ENCODE measurements around the gene PLEKHH1.
"Not testable (repeated sequence)": the region's sequence is repeated elsewhere in the genome, so short reads cannot be mapped to it uniquely, and the experiment has no call there.

PLEKHH1 gene

DNA sequence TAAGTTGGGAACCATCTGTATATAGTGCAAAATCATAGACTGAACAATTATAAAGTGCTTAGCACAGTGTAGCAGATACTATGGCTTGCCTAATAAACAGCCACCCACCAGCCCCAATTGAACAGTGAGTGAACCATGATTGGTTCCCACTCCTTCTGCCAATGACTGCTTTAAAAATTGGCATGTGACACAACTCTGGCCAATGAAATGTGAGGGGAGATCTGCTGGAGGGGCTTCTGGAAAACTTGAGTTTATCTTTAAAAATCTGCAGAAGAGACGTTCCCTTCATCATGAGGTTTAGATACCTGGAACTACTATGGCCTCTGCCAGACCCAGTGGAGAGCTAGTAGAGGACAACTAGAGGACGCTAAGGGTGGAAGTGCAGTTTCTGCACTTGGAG, 62.3 kb downstream of the PLEKHH1 start:
- H3K4me3 ChIP-seq (ENCODE audit: low read length) = no peak overlapping the region
- H3K27me3 ChIP-seq (ENCODE audit: control insufficient read depth, insufficient read depth, low read length) = no peaks in the 10 kb centered on the region
- no peaks in the 10 kb centered on the region for H3K9me3 ChIP-seq (replicated peaks; ENCODE audit: low read length)
- no peak overlapping the region for H3K4me2 ChIP-seq (ENCODE audit: low read length)
- H3K4me1 ChIP-seq (ENCODE audit: control insufficient read depth, insufficient read depth, low read length) = peaks cover 6% of the 10 kb centered on the region
- H3K36me3 ChIP-seq (ENCODE audit: insufficient read depth, low read length) = peaks cover 4% of the 10 kb centered on the region
- no peak overlapping the region for H3K9ac ChIP-seq (ENCODE audit: low read depth, low read length)

DNA sequence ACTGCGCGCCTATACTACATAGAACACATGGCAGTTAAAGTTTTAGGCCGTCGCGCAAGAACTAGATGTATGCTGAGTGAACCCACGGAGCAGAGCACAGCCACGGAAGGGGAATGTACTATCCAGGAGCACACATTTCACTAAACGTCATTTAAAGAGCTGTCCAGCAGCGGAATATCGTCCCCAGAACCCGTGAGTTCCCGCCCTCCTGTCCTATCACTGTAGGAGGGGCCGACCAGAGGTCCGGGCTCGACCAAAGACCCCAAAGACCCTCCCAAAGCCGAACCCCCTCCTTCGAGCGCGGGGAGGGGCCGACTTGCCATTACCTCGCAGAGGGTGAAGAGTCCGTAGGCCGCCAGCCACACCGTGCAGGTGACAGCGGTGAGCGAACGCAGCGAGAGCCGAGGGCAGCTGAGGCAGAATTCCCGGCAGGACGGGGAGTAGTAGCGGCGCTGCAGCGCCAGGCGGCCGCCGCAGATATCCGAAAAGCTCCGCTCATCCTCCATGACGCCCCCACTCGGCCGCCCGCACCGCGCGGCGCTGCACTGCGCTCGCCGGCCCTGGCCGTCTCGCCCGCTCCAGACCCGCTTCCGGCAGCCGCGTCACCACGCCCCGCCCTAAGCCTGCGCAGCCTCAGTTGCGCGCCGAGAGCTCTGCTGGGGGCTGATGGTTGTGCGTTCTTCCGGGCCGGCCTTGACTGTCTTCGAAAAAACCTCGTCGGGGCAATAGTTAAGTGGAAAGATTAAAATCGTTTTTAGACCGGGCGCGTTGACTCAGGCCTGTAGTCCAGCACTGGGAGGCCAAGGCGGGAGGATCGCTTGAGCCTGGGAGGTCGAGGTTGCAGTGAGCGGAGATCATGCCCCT, 66.8 kb downstream of the PLEKHH1 start, which contains the start of gene PIGH:
TSS of gene PIGH (minus strand) at position 571 of the 864 bp plus-strand sequence. CDS start at position 506, 65 bp downstream.
- peak within 1 kb of the TSS; percentile 82 for H3K4me2 ChIP-seq (ENCODE audit: low read length)
- H3K36me3 ChIP-seq (ENCODE audit: insufficient read depth, low read length) = no peaks in the 10 kb centered on the region
- H3K4me1 ChIP-seq (ENCODE audit: control insufficient read depth, insufficient read depth, low read length) = peaks cover 7% of the 10 kb centered on the region
- peak within 1 kb of the TSS; percentile 70 for H3K9ac ChIP-seq (ENCODE audit: low read depth, low read length)
- H3K9me3 ChIP-seq (replicated peaks; ENCODE audit: low read length) = no peaks in the 10 kb centered on the region
- no peaks in the 10 kb centered on the region for H3K27me3 ChIP-seq (ENCODE audit: control insufficient read depth, insufficient read depth, low read length)
- peak within 1 kb of the TSS; percentile 87 for H3K4me3 ChIP-seq (ENCODE audit: low read length)

DNA sequence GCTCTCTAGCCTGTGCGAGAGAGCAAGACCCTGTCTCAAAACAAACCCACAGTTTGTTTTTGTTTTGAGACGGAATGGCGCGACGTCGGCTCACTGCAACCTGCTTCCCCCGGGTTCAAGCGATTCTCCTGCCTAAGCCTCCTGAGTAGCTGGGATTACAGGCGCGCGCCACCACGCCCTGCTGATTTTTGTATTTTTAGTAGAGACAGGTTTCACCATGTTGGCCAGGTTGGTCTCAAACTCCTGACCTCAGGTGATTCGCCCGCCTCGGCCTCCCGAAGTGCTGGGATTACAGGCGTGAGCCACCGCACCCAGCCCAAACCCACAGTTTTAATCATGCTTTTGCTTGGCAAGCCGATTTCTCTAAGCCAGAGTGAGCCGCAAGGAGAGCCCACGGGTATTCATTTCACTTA, 67.5 kb downstream of the PLEKHH1 start:
- H3K27me3 ChIP-seq (ENCODE audit: control insufficient read depth, insufficient read depth, low read length); H3K9me3 ChIP-seq (replicated peaks; ENCODE audit: low read length); H3K36me3 ChIP-seq (ENCODE audit: insufficient read depth, low read length); H3K4me1 ChIP-seq (ENCODE audit: control insufficient read depth, insufficient read depth, low read length): not testable (repeated sequence)
- Histone ChIP-seq H3K9ac (ENCODE audit: low read depth, low read length) (peak overlapping the region; percentile 70), H3K4me3 (ENCODE audit: low read length) (peak overlapping the region; percentile 87), H3K4me2 (ENCODE audit: low read length) (peak overlapping the region; percentile 82)

DNA sequence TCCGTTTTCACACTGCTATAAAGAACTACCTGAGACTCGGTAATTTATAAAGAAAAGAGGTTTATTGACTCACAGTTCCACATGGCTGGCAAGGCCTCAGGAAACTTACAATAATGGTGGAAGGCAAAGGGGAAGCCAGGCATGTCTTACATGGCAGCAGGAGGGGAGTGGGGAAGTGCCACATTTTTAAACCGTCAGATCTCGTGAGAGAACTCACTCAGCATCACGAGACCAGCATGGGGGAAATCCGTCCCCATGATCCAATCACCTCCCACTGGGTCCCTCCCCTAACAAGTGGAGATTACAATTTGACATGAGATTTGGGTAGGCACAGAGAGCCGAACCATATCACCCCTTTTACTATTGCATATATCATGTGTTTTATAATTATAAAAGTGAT, 69.0 kb downstream of the PLEKHH1 start:
- no peaks in the 10 kb centered on the region for H3K9me3 ChIP-seq (replicated peaks; ENCODE audit: low read length)
- peaks cover 7% of the 10 kb centered on the region for H3K4me1 ChIP-seq (ENCODE audit: control insufficient read depth, insufficient read depth, low read length)
- H3K9ac ChIP-seq (ENCODE audit: low read depth, low read length) = no peak overlapping the region
- no peaks in the 10 kb centered on the region for H3K36me3 ChIP-seq (ENCODE audit: insufficient read depth, low read length)
- peaks cover 2% of the 10 kb centered on the region for H3K27me3 ChIP-seq (ENCODE audit: control insufficient read depth, insufficient read depth, low read length)
- H3K4me3 ChIP-seq (ENCODE audit: low read length) = no peak overlapping the region
- no peak overlapping the region for H3K4me2 ChIP-seq (ENCODE audit: low read length)

DNA sequence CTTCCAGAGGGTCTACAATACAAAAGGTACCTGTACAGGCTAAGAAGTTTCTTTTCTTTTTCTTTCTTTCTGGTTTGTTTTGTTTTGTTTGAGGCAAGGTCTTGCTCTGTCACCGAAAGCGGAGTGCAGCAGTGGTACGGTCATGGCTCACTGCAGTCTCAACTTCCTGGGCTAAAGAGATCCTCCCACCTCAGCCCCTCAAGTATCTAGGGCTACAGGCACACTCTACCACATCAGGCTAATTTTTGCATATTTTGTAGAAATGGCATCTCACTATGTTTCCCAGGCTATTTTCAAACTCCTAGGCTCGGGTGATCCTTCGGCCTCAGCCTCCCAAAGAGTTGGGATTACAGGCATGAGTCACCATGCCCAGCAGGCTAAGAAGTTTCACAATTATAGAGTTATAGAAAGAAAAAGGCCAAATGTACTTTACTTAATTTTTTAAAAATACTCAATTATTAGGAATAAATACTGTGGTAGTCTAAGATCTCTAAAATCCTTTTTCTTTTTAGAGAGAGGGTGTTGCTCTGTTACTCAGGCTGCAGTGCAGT, 70.0 kb downstream of the PLEKHH1 start:
- Histone ChIP-seq H3K4me1 (ENCODE audit: control insufficient read depth, insufficient read depth, low read length) (peaks cover 7% of the 10 kb centered on the region), H3K4me3 (ENCODE audit: low read length) (no peak overlapping the region), H3K36me3 (ENCODE audit: insufficient read depth, low read length) (no peaks in the 10 kb centered on the region), H3K9me3 (replicated peaks; ENCODE audit: low read length) (no peaks in the 10 kb centered on the region), H3K9ac (ENCODE audit: low read depth, low read length) (no peak overlapping the region), H3K4me2 (ENCODE audit: low read length) (no peak overlapping the region), H3K27me3 (ENCODE audit: control insufficient read depth, insufficient read depth, low read length) (peaks cover 6% of the 10 kb centered on the region)

DNA sequence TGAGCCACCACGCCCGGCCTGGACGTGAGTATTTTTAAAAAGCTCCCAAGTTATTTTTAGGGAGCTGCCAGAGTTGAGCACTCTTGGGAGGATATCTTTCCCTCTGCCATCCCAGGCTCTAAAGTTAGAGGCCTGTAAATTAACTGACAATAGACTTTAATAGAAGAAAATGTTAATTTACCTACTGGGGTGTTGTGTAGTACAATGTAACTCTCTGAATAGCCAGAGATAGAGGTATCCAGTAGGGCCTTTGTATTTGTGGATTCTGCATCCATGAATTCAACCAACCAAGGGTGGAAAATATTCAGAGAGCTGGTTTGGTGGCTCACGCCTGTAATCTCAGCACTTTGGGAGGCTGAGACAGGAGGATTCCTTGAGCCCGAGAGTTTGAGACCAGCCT, 74.6 kb downstream of the PLEKHH1 start:
- Histone ChIP-seq H3K4me3 (ENCODE audit: low read length) (no peak overlapping the region), H3K36me3 (ENCODE audit: insufficient read depth, low read length) (no peaks in the 10 kb centered on the region), H3K4me2 (ENCODE audit: low read length) (no peak overlapping the region), H3K9me3 (replicated peaks; ENCODE audit: low read length) (no peaks in the 10 kb centered on the region), H3K4me1 (ENCODE audit: control insufficient read depth, insufficient read depth, low read length) (no peaks in the 10 kb centered on the region), H3K9ac (ENCODE audit: low read depth, low read length) (no peak overlapping the region), H3K27me3 (ENCODE audit: control insufficient read depth, insufficient read depth, low read length) (peaks cover 38% of the 10 kb centered on the region)

DNA sequence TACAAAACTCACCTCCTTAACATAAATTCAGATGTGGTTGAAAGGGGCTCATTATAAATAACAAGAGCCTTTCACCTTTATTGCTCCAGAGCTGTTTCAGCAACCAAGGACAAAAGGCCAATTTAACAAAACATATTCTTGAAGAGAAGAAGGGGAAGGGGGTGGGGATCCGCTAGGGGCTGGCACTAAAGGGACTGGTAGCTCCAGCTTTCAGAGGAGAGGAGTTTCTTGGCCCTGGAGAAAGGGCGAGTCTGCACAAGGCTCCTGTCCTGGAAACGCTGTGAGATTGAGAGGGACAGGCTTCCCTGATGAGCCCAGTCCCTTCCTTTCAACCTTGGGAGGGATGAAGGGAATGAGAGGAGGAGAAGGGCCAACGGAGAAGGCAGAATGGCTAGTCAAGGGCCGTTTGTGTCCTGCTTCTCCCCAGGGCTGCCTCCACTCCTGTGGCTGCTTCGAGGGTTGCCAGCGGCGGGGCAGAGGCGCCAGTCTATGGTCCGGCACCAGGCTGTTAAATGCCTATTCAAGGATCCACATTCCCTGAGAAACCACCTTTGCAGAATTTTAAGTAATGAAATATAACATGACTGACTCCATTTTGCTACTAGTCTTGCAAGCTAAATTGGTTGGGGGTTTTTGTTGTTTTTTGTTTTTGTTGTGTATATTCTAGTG, 76.7 kb downstream of the PLEKHH1 start:
- Histone ChIP-seq H3K4me1 (ENCODE audit: control insufficient read depth, insufficient read depth, low read length) (no peaks in the 10 kb centered on the region), H3K4me3 (ENCODE audit: low read length) (no peak overlapping the region), H3K4me2 (ENCODE audit: low read length) (no peak overlapping the region), H3K36me3 (ENCODE audit: insufficient read depth, low read length) (no peaks in the 10 kb centered on the region), H3K9me3 (replicated peaks; ENCODE audit: low read length) (no peaks in the 10 kb centered on the region), H3K9ac (ENCODE audit: low read depth, low read length) (no peak overlapping the region), H3K27me3 (ENCODE audit: control insufficient read depth, insufficient read depth, low read length) (peaks cover 54% of the 10 kb centered on the region)

DNA sequence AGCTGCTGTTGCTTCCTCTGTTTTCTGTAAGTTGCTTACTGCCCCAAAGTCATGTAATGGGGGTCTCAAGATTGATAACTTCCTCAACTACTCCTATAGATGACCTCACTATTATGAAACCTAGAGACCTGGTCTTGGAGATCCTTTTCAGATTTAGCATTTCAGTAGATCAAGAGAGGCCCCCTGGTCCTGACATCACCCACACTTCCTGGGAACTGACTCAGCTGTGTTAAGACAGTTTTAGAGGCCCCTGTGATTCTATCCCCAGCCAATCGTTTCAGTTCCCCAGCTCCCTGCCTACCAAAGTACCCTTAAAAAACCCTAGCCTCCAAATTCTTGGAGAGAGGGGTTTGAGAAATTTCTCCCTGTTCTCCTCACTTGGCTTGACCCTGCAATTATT, 77.4 kb downstream of the PLEKHH1 start:
- H3K36me3 ChIP-seq (ENCODE audit: insufficient read depth, low read length) = no peaks in the 10 kb centered on the region
- H3K4me2 ChIP-seq (ENCODE audit: low read length) = no peak overlapping the region
- H3K9me3 ChIP-seq (replicated peaks; ENCODE audit: low read length) = no peaks in the 10 kb centered on the region
- H3K27me3 ChIP-seq (ENCODE audit: control insufficient read depth, insufficient read depth, low read length) = peaks cover 59% of the 10 kb centered on the region
- H3K9ac ChIP-seq (ENCODE audit: low read depth, low read length) = no peak overlapping the region
- no peak overlapping the region for H3K4me3 ChIP-seq (ENCODE audit: low read length)
- no peaks in the 10 kb centered on the region for H3K4me1 ChIP-seq (ENCODE audit: control insufficient read depth, insufficient read depth, low read length)

DNA sequence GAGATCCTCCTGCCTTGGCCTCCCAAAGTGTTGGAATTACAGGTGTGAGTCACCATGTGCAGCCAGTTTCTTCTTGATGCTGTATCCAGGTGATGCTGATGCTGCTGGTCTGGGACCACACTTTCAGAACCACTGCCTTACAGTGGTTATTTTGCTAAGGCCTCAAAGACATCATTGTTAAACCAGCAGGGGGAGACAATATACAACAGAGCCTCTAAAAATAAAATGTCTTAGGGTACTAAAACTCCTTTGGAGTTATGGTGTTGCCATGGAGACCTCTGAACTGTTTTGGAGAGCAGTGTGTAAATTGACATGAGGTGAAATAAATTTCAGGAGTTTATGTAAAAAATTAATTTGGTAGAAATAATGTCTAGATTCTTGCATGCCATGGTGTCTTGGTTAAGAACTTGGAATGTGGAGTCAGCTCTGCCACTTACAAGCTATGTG, 85.5 kb downstream of the PLEKHH1 start:
- peak overlapping the region; percentile 44 for H3K9ac ChIP-seq (ENCODE audit: low read depth, low read length)

DNA sequence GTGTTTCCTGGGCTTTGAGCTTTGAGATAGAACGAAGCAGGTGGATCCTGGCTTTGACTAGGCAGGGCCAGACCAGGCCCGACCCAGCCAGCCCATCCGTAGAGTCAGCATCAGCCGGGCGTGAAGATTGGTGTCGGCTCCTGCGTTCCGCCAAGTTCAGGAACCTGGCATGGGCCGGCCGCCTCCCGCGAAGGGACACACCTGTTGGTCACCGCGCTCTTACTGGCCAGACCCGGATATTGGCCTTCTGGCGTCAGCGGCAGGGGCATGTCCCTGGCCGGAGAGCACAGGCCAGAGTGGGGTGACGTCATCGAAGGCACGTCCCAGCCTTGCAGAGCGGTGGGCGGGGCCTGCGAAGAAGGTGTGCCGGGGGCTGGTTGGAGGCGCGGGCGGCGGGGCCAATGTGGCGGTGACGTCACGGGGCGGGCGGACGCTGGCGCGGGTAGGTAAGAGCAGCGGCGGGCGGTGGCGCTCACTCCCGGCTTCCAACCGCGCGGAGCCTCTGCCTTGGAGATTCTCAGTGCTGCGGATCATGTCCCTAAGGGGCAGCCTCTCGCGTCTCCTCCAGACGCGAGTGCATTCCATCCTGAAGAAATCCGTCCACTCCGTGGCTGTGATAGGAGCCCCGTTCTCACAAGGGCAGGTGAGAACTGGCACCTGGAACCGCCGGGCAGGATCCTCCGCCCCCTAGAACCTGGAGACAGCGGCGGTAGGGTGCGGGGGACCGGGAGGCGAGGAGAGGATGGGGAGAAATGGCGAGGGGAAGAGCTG, 86.5 kb downstream of the PLEKHH1 start, which contains the start of gene ARG2:
TSS of gene ARG2 (plus strand) at position 475 of the 771 bp plus-strand sequence. CDS start at position 533, 58 bp downstream.
- H3K27me3 ChIP-seq (ENCODE audit: control insufficient read depth, insufficient read depth, low read length) = peaks cover 9% of the 10 kb centered on the region
- H3K4me1 ChIP-seq (ENCODE audit: control insufficient read depth, insufficient read depth, low read length) = peaks cover 24% of the 10 kb centered on the region
- H3K4me2 ChIP-seq (ENCODE audit: low read length) = peak within 1 kb of the TSS; percentile 99
- H3K9ac ChIP-seq (ENCODE audit: low read depth, low read length) = peak within 1 kb of the TSS; percentile 44
- no peaks in the 10 kb centered on the region for H3K36me3 ChIP-seq (ENCODE audit: insufficient read depth, low read length)
- no peaks in the 10 kb centered on the region for H3K9me3 ChIP-seq (replicated peaks; ENCODE audit: low read length)
- peak within 1 kb of the TSS; percentile 86 for H3K4me3 ChIP-seq (ENCODE audit: low read length)

More for the DNA sequence above, 85.5 kb downstream of the PLEKHH1 start:
- Histone ChIP-seq H3K9me3 (replicated peaks; ENCODE audit: low read length) (no peaks in the 10 kb centered on the region), H3K4me2 (ENCODE audit: low read length) (no peak overlapping the region), H3K4me3 (ENCODE audit: low read length) (no peak overlapping the region), H3K4me1 (ENCODE audit: control insufficient read depth, insufficient read depth, low read length) (peaks cover 24% of the 10 kb centered on the region), H3K36me3 (ENCODE audit: insufficient read depth, low read length) (no peaks in the 10 kb centered on the region), H3K27me3 (ENCODE audit: control insufficient read depth, insufficient read depth, low read length) (peaks cover 16% of the 10 kb centered on the region)
